GM19438 (cell line): ENCODE results near the gene SRPK1.

ENCODE experiments used
- ATAC-seq: cut with Tn5 transposase; IDR thresholded peaks from one replicate; pipeline ENCODE4 v1.9.1; 2021; ENCODE audit warnings: low read depth; ENCODE audit not compliant: unreplicated experiment

SRPK1 gene

DNA sequence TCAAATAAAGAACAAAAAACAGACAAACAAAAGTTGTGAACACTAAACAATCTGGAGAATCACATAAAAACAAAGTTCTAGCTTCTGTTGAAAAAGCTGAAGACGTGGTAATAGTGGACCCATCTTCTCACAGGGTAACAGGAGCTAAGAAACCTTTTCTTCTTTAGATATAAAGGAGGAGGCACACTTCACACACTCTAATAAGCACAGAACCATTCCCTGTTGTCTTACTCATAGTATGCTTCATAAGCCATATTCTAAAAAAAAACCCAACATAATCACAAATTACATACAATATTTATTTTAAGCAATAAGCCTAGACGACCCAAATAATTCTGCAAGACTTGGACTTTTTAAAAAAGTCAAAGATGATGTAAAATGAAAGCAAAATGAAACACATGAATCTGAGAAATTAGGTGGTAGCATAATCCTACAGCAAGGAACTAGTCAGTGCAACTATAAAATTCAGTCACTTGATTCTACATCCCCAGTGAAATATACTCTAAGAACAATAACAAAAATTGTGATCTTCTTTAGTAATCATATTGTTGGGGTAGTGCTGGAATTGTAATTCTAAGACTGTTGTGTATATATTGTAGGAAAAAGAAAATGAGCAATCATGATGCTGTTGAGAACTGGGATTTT is 15.6 kb downstream of the SRPK1 start:
- no peak for ATAC-seq

DNA sequence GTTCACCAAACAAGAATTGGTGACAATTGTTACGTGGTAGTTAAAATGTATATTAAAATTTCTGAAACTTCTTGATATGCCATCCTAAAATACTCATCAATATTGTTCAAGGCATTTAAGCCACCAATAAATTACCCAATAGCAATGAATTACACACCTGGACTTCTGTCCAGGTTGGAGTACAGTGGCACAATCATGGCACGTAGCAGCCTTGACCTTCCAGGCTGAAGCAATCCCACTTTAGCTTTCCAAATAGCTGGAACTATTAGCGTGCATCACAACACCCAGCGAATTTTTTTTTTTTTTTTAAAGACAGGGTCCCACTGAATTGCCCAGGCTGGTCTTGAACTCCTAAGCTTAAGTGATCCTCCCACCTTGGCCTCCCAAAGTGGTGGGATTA is 17.2 kb downstream of the SRPK1 start:
- ATAC-seq, result no peak

DNA sequence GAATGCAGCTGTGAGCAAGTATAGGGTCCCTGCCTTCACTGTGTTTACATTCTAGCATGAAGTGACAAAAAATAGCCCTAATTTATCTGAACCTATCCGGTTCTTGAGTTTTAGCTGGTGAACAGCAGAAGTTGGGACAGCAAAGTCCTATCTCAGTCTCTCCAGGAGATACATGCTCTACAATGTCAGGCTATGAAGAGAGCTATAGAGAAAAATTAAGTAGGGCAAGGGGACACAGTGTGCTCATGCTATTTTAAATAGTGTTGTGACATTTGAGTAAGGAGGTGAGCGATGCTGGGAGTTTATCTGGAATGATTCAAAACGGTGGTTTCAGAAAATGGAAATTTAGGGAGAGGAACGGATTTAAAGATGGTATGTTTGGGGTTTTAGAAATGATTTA is 20.4 kb downstream of the SRPK1 start:
- no peak for ATAC-seq

DNA sequence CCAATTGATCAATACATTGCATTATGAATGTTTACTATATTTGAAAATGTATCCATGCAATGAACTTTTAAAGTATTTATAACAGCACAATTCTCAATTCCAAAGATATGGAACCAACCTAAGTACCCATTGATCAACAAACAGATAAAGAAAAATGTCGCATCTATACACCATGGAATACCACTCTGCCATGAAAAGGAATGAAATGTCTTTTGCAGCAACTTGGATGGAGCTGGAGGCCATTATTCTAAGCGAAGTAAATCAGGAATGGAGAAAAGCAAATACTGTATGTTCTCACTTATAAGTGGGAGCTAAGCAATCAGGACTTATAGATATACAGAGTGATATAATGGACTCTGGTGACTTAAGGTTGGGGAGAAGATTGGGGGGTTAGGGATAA is 22.9 kb downstream of the SRPK1 start:
- ATAC-seq, result no peak

DNA sequence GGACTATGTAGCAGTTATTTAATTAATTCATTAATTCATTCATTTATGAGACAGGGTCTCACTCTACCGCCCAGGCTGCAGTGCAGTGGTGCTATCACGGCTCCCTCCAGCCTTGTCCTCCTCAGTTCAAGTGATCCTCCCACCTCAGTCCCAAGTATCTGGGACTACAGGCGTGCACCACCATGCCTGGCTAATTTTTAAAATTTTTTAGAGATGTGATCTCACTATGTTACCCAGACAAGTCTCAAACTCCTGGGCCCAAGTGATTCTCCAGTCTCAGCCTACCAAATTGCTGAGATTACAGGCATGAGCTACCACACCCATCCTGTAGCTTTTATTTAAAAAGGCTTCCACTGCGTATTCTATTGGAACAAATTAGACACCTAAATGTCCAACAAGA is 23.4 kb downstream of the SRPK1 start:
- ATAC-seq, result no peak

DNA sequence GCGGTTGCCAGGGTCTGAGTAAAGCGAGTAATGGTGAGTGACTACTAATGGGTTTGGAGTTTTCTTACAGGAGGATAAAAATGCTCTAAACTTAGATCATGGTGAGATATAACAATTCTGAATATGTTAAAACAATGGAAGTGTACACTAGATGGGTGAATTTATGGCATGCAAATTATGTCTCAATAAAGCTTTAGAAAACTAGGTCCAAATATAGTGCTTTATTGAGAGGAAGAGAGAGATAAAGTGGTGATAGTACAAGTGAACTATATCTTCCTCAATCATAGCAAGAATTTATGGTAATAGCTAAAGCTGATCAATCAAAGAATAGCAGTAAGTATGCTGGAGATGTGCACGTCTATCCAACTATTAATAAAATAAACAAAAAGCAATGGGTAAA is 23.9 kb downstream of the SRPK1 start:
- no peak for ATAC-seq

DNA sequence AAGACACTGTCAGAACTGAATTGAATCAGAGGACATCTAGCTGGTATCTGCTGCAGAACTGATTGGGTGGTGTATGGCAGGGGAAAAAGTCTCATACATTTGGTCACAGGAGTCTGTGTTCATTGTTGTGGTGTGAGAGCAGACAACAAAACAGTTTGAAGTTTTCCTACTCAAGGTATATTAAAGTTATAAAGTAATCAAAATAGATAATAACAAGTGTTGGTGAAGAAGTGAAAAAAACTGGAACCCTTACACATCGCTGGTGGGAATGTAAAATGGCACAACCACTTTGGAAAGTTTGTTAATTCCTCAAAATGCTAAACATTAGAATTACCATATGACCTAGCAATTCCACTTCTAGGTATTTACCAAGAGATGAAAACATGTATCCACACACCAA is 24.7 kb downstream of the SRPK1 start:
- no peak for ATAC-seq

DNA sequence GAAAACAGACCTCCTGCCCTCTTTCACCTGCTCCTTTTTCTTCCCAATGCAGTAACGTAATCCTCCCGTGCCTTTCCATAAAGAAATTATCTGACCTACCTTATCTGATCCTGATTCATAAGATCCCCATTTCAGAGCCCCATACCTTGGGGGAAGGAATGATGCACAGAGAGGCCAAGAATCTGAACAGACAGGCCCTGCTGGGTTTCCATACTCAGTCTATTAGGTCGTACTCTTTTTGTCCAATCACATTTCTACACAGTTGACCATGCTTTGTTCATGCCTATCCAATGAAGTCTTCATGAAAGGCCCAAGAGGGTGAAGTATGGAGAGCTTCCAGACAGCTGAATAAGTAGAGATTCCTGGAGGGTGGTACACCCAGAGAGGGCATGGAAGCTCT is 25.3 kb downstream of the SRPK1 start:
- no peak for ATAC-seq

DNA sequence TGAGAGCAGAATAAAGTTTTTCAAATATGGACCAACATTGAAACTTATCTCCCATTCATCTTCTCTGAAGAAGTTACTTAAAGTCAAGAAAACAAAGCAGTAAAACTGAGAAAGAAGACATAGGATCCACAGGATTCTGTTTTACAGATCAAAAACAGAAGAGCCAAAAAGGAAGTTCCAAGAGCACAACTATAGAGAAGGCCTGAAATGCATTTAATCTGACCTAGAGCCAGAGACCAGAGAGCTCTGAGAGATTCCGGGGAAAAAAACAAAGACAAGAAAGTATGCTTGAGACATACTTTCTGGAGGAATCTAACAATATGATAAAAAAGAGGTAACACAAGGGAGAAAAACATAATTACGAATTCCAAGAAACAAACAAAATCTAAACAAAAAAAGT is 26.1 kb downstream of the SRPK1 start:
- ATAC-seq, result no peak

DNA sequence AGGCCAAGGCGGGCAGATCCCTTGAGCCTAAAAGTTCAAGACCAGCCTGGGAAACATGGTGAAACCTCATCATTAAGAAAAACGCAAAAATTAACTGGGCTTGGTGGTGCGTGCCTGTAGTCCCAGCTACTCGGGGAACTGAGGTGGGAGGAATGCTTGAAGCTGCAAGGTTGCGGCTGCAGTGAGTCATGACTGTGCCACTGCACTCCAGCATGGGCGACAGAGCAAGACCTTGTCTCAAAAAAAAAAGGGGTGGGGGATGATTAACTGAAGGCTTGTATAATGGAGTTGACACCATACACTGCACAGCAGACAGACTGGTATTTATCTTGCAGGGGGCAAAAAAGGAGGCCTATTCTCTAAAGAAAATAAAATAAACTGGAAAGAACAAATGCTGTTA is 27.7 kb downstream of the SRPK1 start:
- no peak for ATAC-seq

DNA sequence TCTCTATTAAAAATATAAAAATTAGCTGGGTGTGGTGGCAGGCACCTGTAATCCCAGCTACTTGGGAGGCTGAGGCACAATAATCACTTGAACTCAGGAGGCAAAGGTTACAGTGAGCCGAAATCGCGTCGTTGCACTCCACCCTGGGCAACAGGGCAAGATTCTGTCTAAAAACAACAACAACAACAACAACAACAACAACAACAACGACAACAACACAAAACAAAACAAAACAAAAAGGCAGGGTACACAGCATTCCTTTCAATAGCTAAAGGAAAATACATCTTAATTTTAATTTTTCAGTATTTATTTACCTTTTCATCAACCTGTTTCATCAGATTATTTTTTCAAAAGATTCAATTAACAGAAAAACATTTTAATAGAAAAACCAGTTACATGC is 28.4 kb downstream of the SRPK1 start:
- no peak for ATAC-seq

DNA sequence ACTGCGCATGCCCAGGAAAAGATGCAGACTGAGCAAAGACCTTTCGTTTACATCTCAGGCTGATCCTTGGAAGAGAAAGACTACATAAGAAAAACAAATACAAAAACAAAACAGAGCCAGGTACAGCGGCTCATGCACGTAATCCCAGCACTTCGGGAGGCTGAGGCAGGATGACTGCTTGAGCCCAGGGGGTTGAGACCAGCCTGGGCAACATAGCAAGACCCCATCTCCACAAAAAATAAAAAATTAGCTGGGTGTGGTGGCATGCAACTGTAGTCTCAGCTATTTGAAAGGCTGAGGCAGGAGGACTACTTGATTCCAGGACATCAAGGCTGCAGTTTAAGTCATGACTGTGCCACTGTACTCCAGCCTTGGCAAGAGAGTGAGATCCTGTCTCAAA is 41.7 kb downstream of the SRPK1 start:
- ATAC-seq, result no peak

DNA sequence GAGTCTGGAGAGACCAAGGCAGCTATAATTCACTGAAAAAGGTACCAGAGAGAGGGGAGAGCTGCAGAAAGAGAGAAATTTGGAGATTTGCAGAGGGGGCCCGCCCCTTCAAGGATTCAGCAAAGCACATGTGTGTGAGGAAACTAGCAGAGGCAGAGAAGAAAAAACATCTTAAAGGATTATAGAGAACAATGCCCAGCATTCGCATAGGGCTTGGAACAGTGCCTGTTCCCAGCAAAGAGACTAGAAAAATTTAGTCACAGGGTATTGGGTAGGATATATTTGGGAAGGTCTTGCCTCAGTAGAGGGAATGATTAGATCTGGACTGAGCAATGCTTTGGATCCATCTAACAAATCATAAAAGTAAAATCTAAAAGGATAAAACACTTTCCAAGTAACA is 44.0 kb downstream of the SRPK1 start:
- no peak for ATAC-seq

DNA sequence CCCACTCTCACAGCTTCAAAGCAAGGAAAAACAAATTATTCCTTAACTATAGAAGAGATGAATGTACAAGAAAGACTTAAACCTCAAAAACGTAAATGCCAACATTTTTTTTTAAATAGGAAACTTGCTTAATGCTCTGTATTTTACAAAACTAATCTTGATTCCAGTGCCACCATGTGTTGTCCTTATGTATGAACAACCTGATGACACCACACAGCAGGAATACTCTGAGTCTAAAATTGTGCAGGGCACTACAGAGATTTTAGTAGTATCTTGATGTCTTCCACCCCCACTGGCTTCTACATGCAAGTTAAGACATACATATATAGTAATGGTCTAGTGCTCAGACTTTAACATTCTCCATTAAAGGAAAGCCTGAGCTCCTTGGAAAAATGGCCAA is 46.2 kb downstream of the SRPK1 start:
- no peak for ATAC-seq

DNA sequence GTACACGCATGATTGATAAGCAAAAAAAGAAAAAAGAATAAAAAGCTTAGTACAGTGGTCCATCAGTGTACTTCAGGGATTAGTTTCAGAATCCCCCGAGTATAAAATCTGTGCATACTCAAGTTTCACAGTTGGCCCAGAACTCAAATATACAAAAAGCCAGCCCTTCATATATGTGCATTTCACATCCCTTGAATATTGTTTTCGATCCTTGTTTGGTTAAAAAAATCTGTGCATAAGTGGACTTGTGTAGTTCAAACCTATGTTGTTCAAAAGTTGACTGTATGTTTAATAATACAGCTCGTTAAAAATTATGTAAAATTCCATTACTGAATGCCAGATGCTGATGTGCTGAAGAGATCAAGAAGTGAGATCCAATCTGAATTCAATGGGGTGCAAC is 61.5 kb downstream of the SRPK1 start:
- no peak for ATAC-seq

DNA sequence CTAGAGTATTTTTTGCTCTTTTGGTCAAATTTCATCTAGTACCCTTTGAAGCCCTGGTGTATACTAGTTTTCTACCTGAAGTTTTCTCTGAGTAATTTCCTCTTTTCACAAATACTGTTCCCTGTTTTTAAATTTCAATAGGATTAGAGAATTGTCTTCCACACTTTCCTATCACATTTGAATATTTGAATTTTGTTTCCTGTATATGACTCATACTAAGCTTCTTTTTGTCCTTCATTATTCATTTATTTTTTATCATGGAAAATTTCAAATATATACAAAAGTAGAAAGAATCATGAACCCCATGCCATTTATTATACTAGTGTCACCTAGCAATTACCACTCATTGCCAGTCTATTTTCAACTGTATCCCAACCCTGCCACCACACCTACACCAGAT is 63.0 kb downstream of the SRPK1 start:
- no peak for ATAC-seq

DNA sequence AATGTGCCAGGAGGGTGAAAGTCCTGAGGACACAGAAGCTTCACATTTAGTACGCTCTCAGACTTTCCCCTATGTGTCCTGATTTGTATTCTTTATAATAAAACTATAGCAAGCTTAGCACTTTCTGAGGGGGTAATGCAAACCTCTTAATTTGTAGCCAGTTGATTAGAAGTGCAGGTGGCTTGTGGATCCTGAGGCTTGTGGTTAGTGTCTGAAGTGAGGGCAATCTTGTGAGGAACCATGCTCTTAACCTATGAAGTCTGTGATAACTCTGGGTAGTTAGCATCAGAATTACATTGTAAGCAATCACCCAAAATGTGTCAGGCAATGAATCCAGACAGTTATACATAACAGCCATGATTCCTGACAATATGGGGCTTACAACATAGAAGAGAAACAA is 64.6 kb downstream of the SRPK1 start:
- no peak for ATAC-seq

DNA sequence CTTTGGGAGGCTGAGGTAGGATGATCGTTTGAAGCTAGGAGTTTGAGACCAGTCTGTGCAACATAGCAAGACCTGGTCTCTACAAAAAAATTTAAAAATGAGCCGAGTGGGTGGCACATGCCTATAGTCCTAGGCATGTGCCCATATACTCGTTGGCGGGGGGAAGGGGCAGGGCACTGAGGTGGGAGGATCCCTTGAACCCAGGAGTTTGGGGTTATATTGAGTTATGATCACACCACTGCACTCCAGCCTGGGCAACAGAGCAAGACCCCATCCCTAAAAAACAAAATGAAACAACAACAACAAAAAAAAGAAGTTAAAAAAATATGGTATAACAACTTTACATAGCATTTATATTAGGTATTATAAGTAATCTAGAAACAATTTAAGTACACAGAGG is 67.9 kb downstream of the SRPK1 start:
- ATAC-seq, result no peak

DNA sequence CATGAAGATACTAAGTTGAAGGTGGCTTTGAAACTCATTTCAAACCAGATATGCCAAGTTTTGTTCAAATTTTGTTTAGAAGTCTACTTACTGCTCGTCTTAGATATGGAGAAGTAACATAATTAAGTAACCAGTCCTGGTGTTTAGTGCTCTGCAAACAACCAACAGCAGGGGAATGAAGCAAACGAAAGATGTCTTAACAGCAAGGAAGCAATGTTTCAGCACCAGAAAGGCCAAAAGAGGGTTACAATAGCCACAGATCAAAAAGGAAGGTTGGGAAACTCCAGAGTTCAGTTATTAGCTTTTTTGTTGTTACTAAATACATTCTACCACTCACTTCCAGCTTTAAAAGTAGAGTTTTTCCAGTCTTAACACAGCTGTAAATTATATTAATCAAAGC is 70.7 kb downstream of the SRPK1 start:
- ATAC-seq, result no peak

DNA sequence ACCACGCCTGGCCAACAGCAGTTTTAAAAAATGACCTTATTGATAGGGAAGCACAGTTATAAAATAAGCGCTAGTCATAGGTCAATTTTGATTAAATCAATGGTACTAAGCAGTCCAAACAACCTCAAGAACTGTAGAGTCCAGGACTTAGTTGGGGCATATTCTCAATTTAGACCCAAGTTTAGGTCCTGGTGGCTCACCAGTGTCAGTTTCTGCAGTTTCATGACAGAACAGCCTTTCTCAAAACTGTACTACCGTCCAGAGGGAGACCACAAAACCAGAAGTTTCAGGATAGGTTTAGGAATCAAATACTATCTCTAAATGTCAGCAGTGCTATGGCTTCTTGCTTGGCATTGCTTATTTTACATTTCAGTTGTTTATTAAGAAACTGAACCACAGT is 76.6 kb downstream of the SRPK1 start:
- ATAC-seq, result no peak

DNA sequence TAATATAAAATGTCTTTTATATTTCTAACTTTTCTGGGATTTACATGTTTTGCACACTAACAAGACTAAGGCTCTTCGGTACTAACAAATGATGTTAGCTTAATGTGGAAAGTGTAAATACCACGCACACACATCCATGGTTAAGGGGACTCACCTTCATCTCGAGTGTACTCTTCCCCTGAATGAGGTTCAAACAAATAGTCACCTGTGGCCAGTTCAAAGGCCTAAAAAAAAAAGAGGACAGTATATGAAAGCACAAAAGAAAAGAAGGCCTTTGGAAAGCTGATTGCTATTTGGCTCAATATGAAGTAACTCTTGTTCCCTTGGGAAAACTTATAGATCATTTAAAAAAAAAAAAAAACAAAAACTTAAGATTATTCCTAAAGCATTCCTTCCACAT is 78.5 kb downstream of the SRPK1 start:
- ATAC-seq, result no peak

DNA sequence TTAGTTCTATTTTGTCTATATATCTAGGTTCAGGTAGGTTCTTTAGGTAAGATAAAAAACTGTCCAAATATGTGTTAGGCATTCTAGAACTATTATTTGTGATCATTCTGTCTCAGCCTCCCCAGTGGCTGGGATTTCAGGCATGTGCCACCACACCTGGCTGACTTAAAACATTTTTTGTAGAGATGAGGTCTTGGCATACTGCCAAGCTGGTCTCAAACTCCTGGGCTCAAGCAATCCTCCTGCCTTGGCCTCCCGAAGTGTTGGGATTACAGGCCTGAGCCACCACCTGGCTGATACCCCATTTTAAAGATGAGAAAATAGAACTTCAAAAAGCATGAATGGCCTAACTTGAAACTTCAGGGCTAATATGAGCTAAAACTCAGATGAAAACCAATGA is 81.9 kb downstream of the SRPK1 start:
- no peak for ATAC-seq

DNA sequence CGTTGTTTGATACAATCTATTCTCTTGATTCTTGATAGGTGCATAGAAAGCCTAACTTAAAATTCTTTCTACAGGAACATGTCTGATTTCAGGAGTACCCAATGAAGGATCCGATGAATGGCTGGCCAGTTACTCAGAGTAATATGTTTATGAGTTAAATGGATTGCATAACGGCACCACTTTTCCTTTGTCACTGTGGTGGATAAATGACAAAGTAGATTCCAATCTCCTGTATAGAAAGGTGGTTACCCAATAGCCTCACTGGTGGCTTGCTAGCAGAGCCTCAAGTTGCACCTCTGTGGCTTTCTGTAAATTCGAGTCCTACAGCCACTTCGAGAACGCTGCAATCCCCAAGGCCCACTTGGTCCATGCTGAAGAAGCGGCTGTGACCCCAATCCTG is 87.4 kb downstream of the SRPK1 start:
- ATAC-seq, result no peak
